HEK293 (cell line): ENCODE measurements around the gene TACC2.
"Not testable (repeated sequence)": the region's sequence is repeated elsewhere in the genome, so short reads cannot be mapped to it uniquely, and the experiment has no call there.

Experiments used
- CTCF ChIA-PET: fragments of 350-600 bp; formaldehyde crosslinking; extraction: SDS; loops from one replicate; lab custom pipeline; 2021; ENCODE audit warnings: antibody characterized with exemption; lab: Yijun Ruan, JAX
- POLR2A ChIA-PET: fragments of 300-600 bp; formaldehyde crosslinking; extraction: SDS; loops from one replicate; lab custom pipeline; 2020; ENCODE audit warnings: antibody characterized with exemption, inconsistent platforms; lab: Yijun Ruan, JAX
- H3K27ac ChIP-seq: fragments of 200-500 bp; sonication (Bioruptor generic); 2 replicates; pipeline ENCODE4 v1.5.1; 2014; ENCODE audit warnings: low read depth, low read length, control low read depth, inconsistent platforms; ENCODE audit errors: extremely low read depth
- H3K36me3 ChIP-seq, 2 experiments: fragments of 200-500 bp in 1 of 2; sonication (Bioruptor generic) in 1 of 2; 1 replicate in 1 of 2; 2 replicates in 1 of 2; pipeline ENCODE4 v1.5.1; 2014 to 2017; ENCODE audit warnings: inconsistent platforms in 2 of 2, low read length in 2 of 2; ENCODE audit not compliant: control insufficient read depth in 2 of 2, insufficient read depth in 1 of 2
- H3K4me1 ChIP-seq: fragments of 200-500 bp; sonication (Bioruptor generic); 2 replicates; pipeline ENCODE4 v1.5.1; 2014; ENCODE audit warnings: mild to moderate bottlenecking, low read length, inconsistent platforms; ENCODE audit not compliant: control insufficient read depth, insufficient read depth
- H3K4me3 ChIP-seq: 2 replicates; pipeline ENCODE4 v1.5.1; 2011; ENCODE audit warnings: low read depth, mild to moderate bottlenecking, control low read depth, low read length, moderate library complexity
- H3K9me3 ChIP-seq: fragments of 200-500 bp; sonication (Bioruptor generic); 2 replicates; pipeline ENCODE4 v1.5.1; 2014; ENCODE audit warnings: low read depth, low read length, inconsistent platforms; ENCODE audit not compliant: control insufficient read depth, insufficient read depth
- EGR2 ChIP-seq: fragments of 450-650 bp; formaldehyde crosslinking; IDR thresholded peaks from 2 replicates; pipeline ENCODE4 v1.5.1; 2016; ENCODE audit warnings: low read depth, missing biosample characterization, missing genetic modification characterization
- KLF8 ChIP-seq: fragments of 450-650 bp; formaldehyde crosslinking; IDR thresholded peaks from 2 replicates; pipeline ENCODE4 v1.5.1; 2016; ENCODE audit warnings: missing biosample characterization, missing genetic modification characterization
- SP7 ChIP-seq: fragments of 450-650 bp; formaldehyde crosslinking; IDR thresholded peaks from 2 replicates; pipeline ENCODE4 v1.5.1; 2016; ENCODE audit warnings: missing biosample characterization, missing genetic modification characterization
- WT1 ChIP-seq: fragments of 450-650 bp; formaldehyde crosslinking; IDR thresholded peaks from 2 replicates; pipeline ENCODE4 v1.5.1; 2016; ENCODE audit warnings: missing biosample characterization, missing genetic modification characterization
- ZBTB20 ChIP-seq: fragments of 450-650 bp; formaldehyde crosslinking; IDR thresholded peaks from 2 replicates; pipeline ENCODE4 v1.5.1; 2016; ENCODE audit warnings: missing biosample characterization, missing genetic modification characterization
- ZBTB48 ChIP-seq: fragments of 450-650 bp; formaldehyde crosslinking; IDR thresholded peaks from 2 replicates; pipeline ENCODE4 v1.5.1; 2016; ENCODE audit warnings: missing biosample characterization, missing genetic modification characterization
- ZFHX2 ChIP-seq: fragments of 450-650 bp; formaldehyde crosslinking; conservative IDR thresholded peaks from 2 replicates; pipeline ENCODE4 v1.5.1; 2016; ENCODE audit warnings: missing biosample characterization, missing genetic modification characterization
- ZNF292 ChIP-seq: fragments of 450-650 bp; formaldehyde crosslinking; IDR thresholded peaks from 2 replicates; pipeline ENCODE4 v1.5.1; 2016; ENCODE audit warnings: low read depth, missing biosample characterization, missing genetic modification characterization, borderline replicate concordance
- ZNF302 ChIP-seq: fragments of 450-650 bp; formaldehyde crosslinking; IDR thresholded peaks from 2 replicates; pipeline ENCODE4 v1.5.1; 2016; ENCODE audit warnings: missing biosample characterization, missing genetic modification characterization, low read depth
- ZNF335 ChIP-seq: fragments of 450-650 bp; formaldehyde crosslinking; conservative IDR thresholded peaks from 2 replicates; pipeline ENCODE4 v1.5.1; 2016; ENCODE audit warnings: missing biosample characterization, missing genetic modification characterization
- ZNF341 ChIP-seq: fragments of 450-650 bp; formaldehyde crosslinking; IDR thresholded peaks from 2 replicates; pipeline ENCODE4; 2016; ENCODE audit warnings: low read depth, missing biosample characterization, missing genetic modification characterization
- ZNF416 ChIP-seq: fragments of 450-650 bp; formaldehyde crosslinking; IDR thresholded peaks from 2 replicates; pipeline ENCODE4 v1.5.1; 2016; ENCODE audit warnings: missing biosample characterization, missing genetic modification characterization
- ZNF626 ChIP-seq: fragments of 450-650 bp; sonication (Bioruptor Pico); formaldehyde crosslinking; IDR thresholded peaks from 2 replicates; pipeline ENCODE4 v1.5.1; 2018; ENCODE audit warnings: missing biosample characterization, missing genetic modification characterization, inconsistent platforms
- ZNF830 ChIP-seq: fragments of 450-650 bp; IDR thresholded peaks from 2 replicates; pipeline ENCODE4 v1.5.0; 2018; ENCODE audit warnings: missing biosample characterization, missing genetic modification characterization, low read depth, mild to moderate bottlenecking, moderate library complexity
- ZNF843 ChIP-seq: fragments of 450-650 bp; formaldehyde crosslinking; IDR thresholded peaks from 2 replicates; pipeline ENCODE4 v1.5.1; 2016; ENCODE audit warnings: missing biosample characterization, missing genetic modification characterization
- ZSCAN30 ChIP-seq: fragments of 450-650 bp; IDR thresholded peaks from 2 replicates; pipeline ENCODE4 v1.5.1; 2018; ENCODE audit warnings: missing biosample characterization, mild to moderate bottlenecking, missing genetic modification characterization, moderate library complexity
- TF ChIP-seq, protein P1 (sequence below): fragments of 450-650 bp; IDR thresholded peaks from 2 replicates; pipeline ENCODE4 v1.5.1; 2018; ENCODE audit warnings: missing biosample characterization, missing genetic modification characterization
- TF ChIP-seq, protein P2 (sequence below): fragments of 450-650 bp; formaldehyde crosslinking; IDR thresholded peaks from 2 replicates; pipeline ENCODE4 v1.5.1; 2017; ENCODE audit warnings: missing biosample characterization, mild to moderate bottlenecking, missing genetic modification characterization, moderate library complexity
- TF ChIP-seq, protein P3 (sequence below): fragments of 450-650 bp; formaldehyde crosslinking; IDR thresholded peaks from 2 replicates; pipeline ENCODE4 v1.5.1; 2017; ENCODE audit warnings: missing biosample characterization, missing genetic modification characterization
- TF ChIP-seq, protein P4 (sequence below): fragments of 450-650 bp; formaldehyde crosslinking; IDR thresholded peaks from 2 replicates; pipeline ENCODE4 v1.5.1; 2016; ENCODE audit warnings: missing biosample characterization, missing genetic modification characterization

TACC2 gene

DNA sequence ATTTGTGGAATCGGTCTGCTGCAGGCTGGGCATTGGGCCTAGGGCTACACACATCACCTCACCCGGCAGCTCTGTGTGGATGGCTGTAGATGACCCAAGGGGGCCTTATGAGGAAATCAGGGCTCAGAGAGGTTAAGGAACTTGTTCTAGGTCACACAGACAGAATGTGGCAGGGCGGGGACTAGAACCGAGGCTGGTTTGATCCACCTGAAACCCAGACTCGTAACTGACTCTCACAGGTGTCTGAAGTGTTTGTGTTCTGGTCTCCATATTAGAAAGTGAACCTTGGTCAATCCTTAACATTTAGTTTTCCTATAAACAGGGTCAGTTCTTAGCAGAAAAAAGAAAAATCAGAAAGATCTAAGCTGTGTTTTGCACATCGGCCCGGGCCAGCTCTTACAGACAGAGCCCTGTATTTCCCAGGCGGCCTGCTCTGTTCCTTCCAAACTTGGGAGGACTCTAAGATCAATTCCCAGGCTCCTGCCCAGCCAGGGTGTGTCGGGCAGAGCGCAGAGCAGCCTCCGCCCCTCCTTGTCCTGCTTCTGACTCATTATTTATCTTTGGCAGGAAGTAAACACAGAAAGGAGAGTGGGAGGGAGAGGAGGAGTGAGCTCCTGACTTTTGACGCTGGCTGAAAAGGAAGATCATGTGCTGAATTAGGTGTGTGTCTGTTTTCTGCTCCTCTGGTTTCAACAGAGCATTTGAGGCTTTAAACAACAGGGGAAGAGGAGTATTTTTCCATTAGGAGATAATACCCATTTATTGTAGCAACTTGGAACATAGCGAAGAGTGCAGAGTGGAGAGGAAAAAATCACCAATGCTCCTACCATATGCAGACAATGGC is 74.1 kb downstream of the TACC2 start (continued):
- TF ChIP-seq KLF8 (tag by site-specific recombination) (peak; percentile 66), ZNF416 (tag by site-specific recombination) (no peak), WT1 (tag by site-specific recombination) (peak; percentile 92), ZFHX2 (peak; percentile 89), ZBTB20 (0 out of 2 replicates have a peak, but pooled peaks have one; percentile 28), SP7 (tag by site-specific recombination) (peak; percentile 79), ZNF335 (no peak; the same call in 1 of the 2 replicates), ZNF302 (tag by site-specific recombination) (no peak), ZNF830 (tag by site-specific recombination) (no peak), ZSCAN30 (tag by site-specific recombination) (peak; percentile 18; the same call in 1 of the 2 replicates), ZNF341 (tag by site-specific recombination) (peak; percentile 73), EGR2 (peak; percentile 89)
- TF ChIP-seq, protein P1, sequence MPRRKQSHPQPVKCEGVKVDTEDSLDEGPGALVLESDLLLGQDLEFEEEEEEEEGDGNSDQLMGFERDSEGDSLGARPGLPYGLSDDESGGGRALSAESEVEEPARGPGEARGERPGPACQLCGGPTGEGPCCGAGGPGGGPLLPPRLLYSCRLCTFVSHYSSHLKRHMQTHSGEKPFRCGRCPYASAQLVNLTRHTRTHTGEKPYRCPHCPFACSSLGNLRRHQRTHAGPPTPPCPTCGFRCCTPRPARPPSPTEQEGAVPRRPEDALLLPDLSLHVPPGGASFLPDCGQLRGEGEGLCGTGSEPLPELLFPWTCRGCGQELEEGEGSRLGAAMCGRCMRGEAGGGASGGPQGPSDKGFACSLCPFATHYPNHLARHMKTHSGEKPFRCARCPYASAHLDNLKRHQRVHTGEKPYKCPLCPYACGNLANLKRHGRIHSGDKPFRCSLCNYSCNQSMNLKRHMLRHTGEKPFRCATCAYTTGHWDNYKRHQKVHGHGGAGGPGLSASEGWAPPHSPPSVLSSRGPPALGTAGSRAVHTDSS (tag by site-specific recombination) = peak; percentile 47; the same call in 1 of the 2 replicates
- TF ChIP-seq, protein P2, sequence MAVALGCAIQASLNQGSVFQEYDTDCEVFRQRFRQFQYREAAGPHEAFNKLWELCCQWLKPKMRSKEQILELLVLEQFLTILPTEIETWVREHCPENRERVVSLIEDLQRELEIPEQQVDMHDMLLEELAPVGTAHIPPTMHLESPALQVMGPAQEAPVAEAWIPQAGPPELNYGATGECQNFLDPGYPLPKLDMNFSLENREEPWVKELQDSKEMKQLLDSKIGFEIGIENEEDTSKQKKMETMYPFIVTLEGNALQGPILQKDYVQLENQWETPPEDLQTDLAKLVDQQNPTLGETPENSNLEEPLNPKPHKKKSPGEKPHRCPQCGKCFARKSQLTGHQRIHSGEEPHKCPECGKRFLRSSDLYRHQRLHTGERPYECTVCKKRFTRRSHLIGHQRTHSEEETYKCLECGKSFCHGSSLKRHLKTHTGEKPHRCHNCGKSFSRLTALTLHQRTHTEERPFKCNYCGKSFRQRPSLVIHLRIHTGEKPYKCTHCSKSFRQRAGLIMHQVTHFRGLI (tag by site-specific recombination) = peak; percentile 68; the same call in 1 of the 2 replicates
- TF ChIP-seq, protein P3, sequence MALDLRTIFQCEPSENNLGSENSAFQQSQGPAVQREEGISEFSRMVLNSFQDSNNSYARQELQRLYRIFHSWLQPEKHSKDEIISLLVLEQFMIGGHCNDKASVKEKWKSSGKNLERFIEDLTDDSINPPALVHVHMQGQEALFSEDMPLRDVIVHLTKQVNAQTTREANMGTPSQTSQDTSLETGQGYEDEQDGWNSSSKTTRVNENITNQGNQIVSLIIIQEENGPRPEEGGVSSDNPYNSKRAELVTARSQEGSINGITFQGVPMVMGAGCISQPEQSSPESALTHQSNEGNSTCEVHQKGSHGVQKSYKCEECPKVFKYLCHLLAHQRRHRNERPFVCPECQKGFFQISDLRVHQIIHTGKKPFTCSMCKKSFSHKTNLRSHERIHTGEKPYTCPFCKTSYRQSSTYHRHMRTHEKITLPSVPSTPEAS (tag by site-specific recombination) = 0 out of 2 replicates have a peak, but pooled peaks have one; percentile 14
- TF ChIP-seq, protein P4, sequence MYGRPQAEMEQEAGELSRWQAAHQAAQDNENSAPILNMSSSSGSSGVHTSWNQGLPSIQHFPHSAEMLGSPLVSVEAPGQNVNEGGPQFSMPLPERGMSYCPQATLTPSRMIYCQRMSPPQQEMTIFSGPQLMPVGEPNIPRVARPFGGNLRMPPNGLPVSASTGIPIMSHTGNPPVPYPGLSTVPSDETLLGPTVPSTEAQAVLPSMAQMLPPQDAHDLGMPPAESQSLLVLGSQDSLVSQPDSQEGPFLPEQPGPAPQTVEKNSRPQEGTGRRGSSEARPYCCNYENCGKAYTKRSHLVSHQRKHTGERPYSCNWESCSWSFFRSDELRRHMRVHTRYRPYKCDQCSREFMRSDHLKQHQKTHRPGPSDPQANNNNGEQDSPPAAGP (tag by site-specific recombination) = peak; percentile 79

DNA sequence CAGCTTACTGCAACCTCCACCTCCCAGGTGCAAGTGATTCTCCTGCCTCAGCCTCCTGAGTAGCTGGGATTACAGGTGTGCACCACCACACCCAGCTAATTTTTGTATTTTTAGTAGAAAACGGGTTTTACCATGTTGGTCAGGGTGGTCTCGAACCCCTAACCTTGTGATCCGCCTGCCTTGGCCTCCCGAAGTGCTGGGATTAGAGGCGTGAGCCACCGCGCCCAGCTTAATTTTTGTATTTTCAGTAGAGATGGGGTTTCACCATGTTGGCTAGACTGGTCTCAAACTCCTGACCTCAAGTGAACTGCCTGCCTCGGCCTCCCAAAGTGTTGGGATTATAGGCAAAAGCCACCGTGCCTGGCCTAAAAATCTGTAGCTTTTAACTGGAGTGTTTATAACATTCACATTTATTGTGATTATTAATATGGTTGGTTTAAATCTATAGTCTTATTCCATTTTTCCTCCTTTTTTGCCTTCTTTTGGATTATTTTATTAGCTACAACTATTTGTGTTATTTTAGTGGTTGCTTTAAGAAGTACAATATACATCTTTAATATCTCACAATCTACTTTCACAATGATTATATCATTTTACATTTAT is 77.5 kb downstream of the TACC2 start:
- CTCF ChIA-PET = interaction anchor here (2.2 kb wide), 1 partner anchor 12 kb away, joined by 9 read pairs; no protein-coding TSS in a partner anchor
- peaks cover 13% of the 10 kb centered on the region for H3K4me1 ChIP-seq
- POLR2A ChIA-PET, H3K9me3 ChIP-seq, H3K4me3 ChIP-seq, H3K27ac ChIP-seq, H3K36me3 ChIP-seq: not testable (repeated sequence)

DNA sequence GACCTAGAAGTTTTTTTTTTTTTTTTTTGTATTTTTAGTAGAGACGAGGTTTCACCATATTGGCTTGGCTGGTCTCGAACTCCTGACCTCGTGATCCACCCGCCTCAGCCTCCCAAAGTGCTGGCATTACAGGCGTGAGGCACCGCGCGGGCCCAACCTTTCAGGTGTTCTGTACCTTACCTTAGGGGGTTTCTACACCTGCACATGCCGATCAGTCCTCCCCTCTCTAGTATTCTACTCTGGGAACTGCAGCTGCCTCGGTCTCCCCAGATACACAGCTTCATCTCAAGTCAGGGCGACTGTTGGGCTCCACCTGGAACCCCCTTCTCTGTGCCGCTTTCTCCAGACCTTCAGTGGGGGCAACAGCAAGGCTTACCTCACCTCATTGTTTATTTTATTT is 79.9 kb downstream of the TACC2 start:
- no peak overlapping the region for H3K4me3 ChIP-seq
- ChIA-PET CTCF (interaction anchor here (1.0 to 1.2 kb wide), 2 partner anchors 11 to 14 kb away, joined by 3 to 7 read pairs; no protein-coding TSS in a partner anchor), POLR2A (no interaction called here)
- H3K9me3 ChIP-seq = no peaks in the 10 kb centered on the region
- H3K27ac ChIP-seq = no peak overlapping the region
- H3K36me3 ChIP-seq = no peaks in the 10 kb centered on the region
- peaks cover 7% of the 10 kb centered on the region for H3K4me1 ChIP-seq
- TF ChIP-seq ZNF843 (no peak), ZBTB48 (tag by site-specific recombination) (no peak), ZNF292 (tag by site-specific recombination) (no peak), ZNF626 (tag by site-specific recombination) (no peak)
